HG02938 (cell line): ENCODE results near the gene SPOUT1.
A peak's percentile ranks its signal among the peaks of the same experiment; 100 is the strongest.
"Not testable (repeated sequence)": the region's sequence is repeated elsewhere in the genome, so short reads cannot be mapped to it uniquely, and the experiment has no call there.

ENCODE experiments used
- ATAC-seq: cut with Tn5 transposase; IDR thresholded peaks from one replicate; pipeline ENCODE4 v1.9.1; 2021; ENCODE audit warnings: mild to moderate bottlenecking, moderate library complexity; ENCODE audit not compliant: unreplicated experiment

Gene SPOUT1

GRCh38 chr9:128829477-128830251 lies at the start of gene SPOUT1:
SPOUT1 (minus strand) TSS chr9:128829794; CDS start chr9:128829780, 14 bp downstream.
- ATAC-seq = peak; percentile 84

DNA sequence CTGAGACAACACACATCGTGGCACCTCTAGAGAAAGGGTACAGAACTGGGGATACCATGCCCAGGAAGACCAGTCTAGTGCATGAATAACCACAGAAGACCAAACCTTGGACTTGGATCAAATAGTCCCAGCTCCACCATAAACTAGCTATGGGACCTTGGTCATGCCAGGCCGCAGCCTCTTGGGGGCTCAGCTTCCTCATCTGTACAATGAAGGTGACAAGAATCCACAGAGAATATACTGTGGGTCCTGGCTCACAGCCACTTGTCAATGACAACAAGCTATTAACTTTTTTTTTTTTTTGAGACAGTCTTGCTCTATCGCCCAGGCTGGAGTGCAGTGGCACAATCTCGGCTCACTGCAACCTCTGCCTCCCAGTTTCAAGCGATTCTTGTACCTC lies 48.3 kb upstream of the SPOUT1 start:
- ATAC-seq = no peak

DNA sequence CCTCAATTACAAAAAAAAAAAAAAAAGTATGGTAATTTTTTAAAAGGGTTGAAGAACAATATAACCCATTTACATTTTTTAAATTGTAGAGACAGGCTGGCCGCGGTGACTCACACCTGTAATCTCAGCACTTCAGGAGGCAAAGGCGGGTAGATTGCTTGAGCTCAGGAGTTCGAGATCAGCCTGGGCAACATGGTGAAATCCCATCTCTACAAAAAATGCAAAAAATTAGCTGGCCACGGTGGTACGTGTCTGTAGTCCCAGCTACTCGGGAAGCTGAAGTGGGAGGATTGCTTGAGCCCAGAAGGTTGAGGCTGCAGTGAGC lies 41.3 kb upstream of the SPOUT1 start:
- ATAC-seq = not testable (repeated sequence)

GRCh38 chr9:128870128-128870940 lies 40.7 kb upstream of the SPOUT1 start:
- ATAC-seq = no peak

DNA sequence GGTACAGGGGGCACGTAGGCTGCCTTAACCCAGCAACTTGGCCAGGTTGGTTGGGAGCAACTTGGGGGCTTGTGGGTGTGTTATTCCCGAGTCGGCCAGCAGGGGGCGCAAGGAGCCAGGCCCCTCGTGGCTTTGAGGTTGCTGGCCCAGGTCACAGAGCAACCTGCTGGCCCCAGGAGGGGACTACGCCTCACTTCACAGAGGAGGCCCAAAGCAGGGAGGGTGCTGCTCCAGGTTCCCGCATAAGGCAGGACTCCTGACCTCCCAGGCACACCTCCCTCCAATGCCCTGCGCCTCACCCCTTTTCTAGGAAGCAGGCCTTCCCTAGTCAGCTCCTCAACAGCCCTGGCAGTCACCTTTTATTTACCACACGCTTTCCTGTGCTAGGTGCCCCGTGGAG lies 34.1 kb upstream of the SPOUT1 start:
- ATAC-seq = no peak

GRCh38 chr9:128862401-128862851 lies 32.8 kb upstream of the SPOUT1 start:
- ATAC-seq = no peak

DNA sequence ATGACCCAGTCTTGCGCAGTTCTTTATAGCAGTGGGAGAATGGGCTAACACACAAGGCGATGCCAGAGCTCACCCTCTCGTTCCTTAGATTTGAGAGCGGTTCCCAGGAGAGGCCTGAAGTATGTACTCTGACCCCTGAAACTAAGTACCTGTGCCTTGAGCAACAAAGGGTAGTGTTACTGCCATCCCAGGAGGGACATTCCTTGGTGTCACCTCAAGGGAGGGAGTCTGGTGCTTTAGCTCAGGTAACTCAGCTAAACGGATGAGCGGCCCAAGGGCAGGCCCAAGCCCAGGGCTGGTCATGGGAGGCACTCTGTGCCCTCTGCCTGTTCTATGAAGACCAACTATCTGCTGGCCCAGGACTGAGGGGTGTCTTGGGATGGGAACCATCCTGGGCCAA lies 31.9 kb upstream of the SPOUT1 start:
- no peak for ATAC-seq

DNA sequence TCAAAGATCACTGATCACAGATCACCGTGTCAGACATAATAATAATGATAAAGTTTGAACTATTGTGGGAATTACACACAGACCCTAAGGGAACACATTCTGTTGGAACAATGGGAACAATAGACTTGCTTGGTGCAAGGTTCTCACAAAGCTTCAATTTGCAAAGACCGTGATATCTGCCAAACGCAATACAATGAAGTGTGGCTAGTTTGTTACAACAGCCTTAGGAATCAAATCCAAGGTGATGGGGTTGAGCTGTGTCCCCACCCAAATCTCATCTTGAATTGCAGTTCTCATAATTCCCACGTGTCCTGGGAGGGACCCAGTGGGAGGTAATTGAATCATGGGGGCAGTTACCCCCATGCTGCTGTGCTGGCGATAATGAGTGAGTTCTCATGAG lies 31.3 kb upstream of the SPOUT1 start:
- no peak for ATAC-seq

GRCh38 chr9:128858476-128858875 lies 28.9 kb upstream of the SPOUT1 start:
- ATAC-seq = not testable (repeated sequence)

GRCh38 chr9:128854454-128854853 lies 24.9 kb upstream of the SPOUT1 start:
- not testable (repeated sequence) for ATAC-seq

- ATAC-seq = not testable (repeated sequence)
Measured at GRCh38 chr9:128852646-128853045, 23.1 kb upstream of the SPOUT1 start.

DNA sequence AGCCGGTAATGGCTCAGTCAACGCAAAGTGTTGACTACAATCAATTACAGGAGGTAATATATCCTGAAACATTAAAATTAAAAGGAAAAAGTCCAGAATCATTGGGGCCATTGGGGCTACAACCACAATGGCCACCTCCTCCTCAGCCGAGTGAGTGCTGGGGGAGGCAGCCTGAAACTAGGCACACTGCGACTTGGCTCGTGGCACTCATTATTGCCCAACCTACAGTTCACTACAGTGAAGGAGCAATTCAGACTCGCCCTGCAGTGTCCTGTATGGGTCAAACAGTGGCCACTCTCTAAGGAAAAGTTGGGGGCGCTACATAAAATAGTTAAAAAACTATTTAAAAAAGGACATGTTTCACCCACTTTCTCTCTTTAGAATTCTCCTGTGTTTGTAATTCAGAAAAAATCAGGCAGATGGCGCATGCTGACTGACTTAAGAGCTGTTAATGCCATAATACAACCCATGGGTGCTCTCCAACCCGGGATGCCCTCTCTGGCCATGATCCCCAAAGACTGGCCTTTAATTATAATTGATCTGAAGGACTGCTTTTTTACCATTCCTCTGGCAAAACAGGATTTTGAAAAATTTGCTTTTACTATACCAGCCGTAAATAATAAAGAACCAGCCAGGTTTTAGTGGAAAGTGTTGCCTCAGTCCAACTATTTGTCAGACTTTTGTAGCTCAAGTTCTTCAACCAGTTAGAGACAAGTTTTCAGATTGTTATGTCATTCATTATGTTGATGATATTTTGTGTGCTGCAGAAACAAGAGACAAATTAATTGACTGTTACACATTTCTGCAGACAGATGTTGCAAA lies 22.4 kb upstream of the SPOUT1 start:
- ATAC-seq = not testable (repeated sequence)

GRCh38 chr9:128851024-128851423 lies 21.4 kb upstream of the SPOUT1 start:
- ATAC-seq = not testable (repeated sequence)

GRCh38 chr9:128847803-128848202 lies 18.2 kb upstream of the SPOUT1 start:
- ATAC-seq = no peak

DNA sequence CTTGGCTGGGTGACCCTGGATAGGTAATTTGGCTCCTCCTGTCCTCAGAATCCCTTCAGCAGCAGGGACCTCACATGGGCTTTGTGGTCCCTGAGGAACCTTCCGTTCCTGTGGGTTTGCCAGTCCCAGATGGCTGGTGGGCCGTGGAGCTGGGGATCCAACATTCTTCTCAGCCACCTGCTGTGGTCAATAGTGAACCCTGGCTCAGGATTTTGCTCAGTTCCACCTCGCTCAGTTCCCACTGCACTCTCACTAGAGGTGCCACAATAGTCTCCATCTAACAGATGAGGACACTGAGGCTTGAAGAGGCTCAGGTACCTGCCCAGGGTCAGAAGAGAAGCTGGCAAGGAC lies 17.1 kb upstream of the SPOUT1 start:
- ATAC-seq = no peak

GRCh38 chr9:128845186-128845931 lies 15.8 kb upstream of the SPOUT1 start:
- no peak for ATAC-seq

DNA sequence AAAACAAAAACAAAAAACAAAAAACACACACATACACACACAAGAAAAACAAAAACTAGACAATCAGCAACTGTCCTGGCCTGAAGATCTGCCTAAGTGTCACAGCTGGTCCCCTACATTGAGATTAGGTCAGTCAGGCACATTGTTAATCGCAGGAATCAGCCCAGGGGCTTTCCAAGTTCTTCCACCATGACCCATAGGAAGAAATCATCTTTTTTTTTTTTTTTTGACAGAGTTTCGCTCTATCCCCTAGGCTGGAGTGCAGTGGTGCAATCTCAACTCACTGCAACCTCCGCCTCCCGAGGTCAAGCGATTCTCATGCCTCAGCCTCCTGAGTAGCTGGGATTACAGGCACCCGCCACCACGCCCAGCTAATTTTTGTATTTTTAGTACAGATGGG lies 13.6 kb upstream of the SPOUT1 start:
- ATAC-seq = not testable (repeated sequence)

DNA sequence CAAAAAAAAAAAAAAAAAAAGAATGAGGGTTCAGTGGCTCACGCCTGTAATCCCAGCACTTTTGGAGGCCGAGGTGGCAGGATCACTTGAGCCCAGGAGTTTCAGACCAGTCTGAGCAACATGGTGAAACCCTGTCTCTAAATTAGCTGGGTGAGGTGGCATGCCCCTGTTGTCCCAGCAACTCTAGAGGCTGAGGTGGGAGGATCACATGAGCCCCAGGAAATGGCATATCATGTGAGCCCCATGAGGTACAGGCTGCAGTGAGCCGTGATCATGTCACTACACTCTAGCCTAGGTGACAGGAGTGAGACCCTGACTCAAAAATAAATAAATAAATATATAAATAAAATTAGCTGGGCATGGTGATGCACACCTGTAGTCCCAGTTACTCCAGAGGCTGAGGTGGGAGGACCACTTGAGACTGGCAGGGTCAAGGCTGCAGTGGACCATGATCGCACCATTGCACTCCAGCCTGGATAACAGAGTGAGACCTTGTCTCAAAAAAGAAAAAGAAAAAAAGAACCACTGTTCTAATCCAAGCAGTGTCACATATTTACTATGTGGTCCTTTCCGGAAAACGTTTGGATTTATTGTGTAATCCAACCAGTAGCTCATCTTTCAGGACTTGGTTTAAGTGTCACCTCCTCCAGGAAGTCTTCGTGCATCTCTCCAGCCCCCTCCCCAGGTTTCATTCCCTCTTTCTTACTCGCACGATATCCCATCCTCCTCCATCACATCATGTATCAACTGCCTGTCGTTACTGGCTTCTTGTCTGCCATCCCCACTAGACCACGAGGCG lies 12.3 kb upstream of the SPOUT1 start:
- no peak for ATAC-seq

- no peak for ATAC-seq
Measured at GRCh38 chr9:128840524-128840923, 10.9 kb upstream of the SPOUT1 start.

DNA sequence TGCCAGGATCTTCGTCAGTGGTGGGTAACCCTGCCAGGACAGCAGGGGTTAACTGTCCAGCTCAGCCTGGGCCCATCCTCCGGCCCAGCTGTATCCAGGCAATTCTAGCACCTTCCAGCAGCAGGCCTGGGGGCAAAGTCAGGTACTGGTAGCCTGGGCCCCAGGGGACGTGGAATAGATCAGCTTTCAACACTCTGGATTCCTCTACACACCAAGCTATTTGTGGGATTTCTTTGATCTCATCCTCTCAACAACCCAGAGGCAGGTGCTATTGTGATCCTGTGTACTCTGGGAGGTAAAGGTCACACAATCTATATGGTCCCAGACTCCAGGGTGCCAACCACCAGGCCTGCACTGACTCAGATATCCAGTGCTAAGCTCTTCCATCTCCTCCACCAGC lies 8.7 kb upstream of the SPOUT1 start:
- no peak for ATAC-seq
